Measurements from ENCODE around the gene FBRSL1.

GRCh38 chr12:132458846-132459641 lies 30.9 kb upstream of the FBRSL1 start:
- no peak for TF ChIP-seq CTCF (IDR thresholded peaks at IDR 0.05)
- TF ChIP-seq POLR2AphosphoS5 (IDR thresholded peaks at IDR 0.05; ENCODE audit: low read depth, low read length), result no peak
- TF ChIP-seq USF2 (IDR thresholded peaks at IDR 0.05; ENCODE audit: borderline replicate concordance, low read depth, low read length), result no peak
- no peak for TF ChIP-seq EZH2phosphoT487 (IDR thresholded peaks at IDR 0.05; ENCODE audit: borderline replicate concordance, low read depth)
- TF ChIP-seq MAX (IDR thresholded peaks at IDR 0.05; ENCODE audit: low read depth), result no peak
- no peak for TF ChIP-seq RAD21 (IDR thresholded peaks at IDR 0.05; ENCODE audit: low read length)
- no peak for TF ChIP-seq PBX3 (IDR thresholded peaks at IDR 0.05)
- no peak for TF ChIP-seq FOXM1 (IDR thresholded peaks at IDR 0.05; ENCODE audit: low read depth)
- TF ChIP-seq MEF2A (IDR thresholded peaks at IDR 0.05; ENCODE audit: borderline replicate concordance, low read depth), result no peak
- TF ChIP-seq TEAD4 (IDR thresholded peaks at IDR 0.05; ENCODE audit: borderline replicate concordance, insufficient read depth), result no peak
- no peak for TF ChIP-seq REST (IDR thresholded peaks at IDR 0.05; ENCODE audit: low read depth, low read length)
- TF ChIP-seq IRF3 (IDR thresholded peaks at IDR 0.05; ENCODE audit: low read depth, low read length), result no peak
- no peak for TF ChIP-seq SIN3A (IDR thresholded peaks at IDR 0.05; ENCODE audit: borderline replicate concordance, low read depth, low read length)

Data from SK-N-SH (cell line).